Type B pancreatic cell (in vitro differentiated cells): ENCODE results near the gene FOXG1. TPM values are rescaled to one million over a fixed set of nuclear protein-coding genes. Genes with fewer than 3 reads are reported as not detected.

ENCODE experiments used
- DNase-seq: peaks from one replicate; pipeline ENCODE4 v3.0.0; 2021; ENCODE audit warnings: mixed read lengths; ENCODE audit not compliant: unreplicated experiment; ENCODE audit errors: extremely low spot score
- H3K27ac Mint-ChIP-seq: 2 replicates; pipeline ENCODE4 v1.8.0; 2021; ENCODE audit warnings: mild to moderate bottlenecking, mixed read lengths
- H3K27me3 Mint-ChIP-seq: 2 replicates; pipeline ENCODE4 v1.8.0; 2021; ENCODE audit warnings: mixed read lengths
- H3K36me3 Mint-ChIP-seq: 2 replicates; pipeline ENCODE4 v1.8.0; 2021; ENCODE audit warnings: mixed read lengths
- H3K4me1 Mint-ChIP-seq: one replicate; pipeline ENCODE4 v1.8.0; 2021; ENCODE audit warnings: mixed read lengths; ENCODE audit not compliant: unreplicated experiment
- H3K4me3 Mint-ChIP-seq: 2 replicates; pipeline ENCODE4 v1.8.0; 2021; ENCODE audit warnings: mild to moderate bottlenecking, mixed read lengths
- H3K9me3 Mint-ChIP-seq: 2 replicates; pipeline ENCODE4 v1.8.0; 2021; ENCODE audit warnings: mixed read lengths
- CTCF ChIP-seq: fragments of 200-600 bp; sonication (generic); conservative IDR thresholded peaks from 2 replicates; pipeline ENCODE4 v1.5.0; 2021; ENCODE audit warnings: antibody characterized with exemption, mild to moderate bottlenecking
- long read RNA-seq: library from polyadenylated mRNA; unstranded; transcript quantifications from one replicate; pipeline ENCODE4 v2.0.0, GENCODE V29; 2020
- total RNA-seq: library from RNA; stranded (reverse); gene quantifications from 2 replicates; pipeline ENCODE4 v1.2.1, GENCODE V29; 2021; ENCODE audit warnings: low replicate concordance

The FOXG1 gene
- total RNA-seq: 0.10 and 1.7 TPM in 2 replicates
- long read RNA-seq: 0 reads

- Mint-ChIP-seq H3K4me3 (peak within 1 kb of the TSS; percentile 90), H3K4me1 (no peaks in the 10 kb centered on the region), H3K36me3 (no peaks in the 10 kb centered on the region), H3K27ac (peak within 1 kb of the TSS; percentile 37), H3K9me3 (no peaks in the 10 kb centered on the region), H3K27me3 (peaks cover 90% of the 10 kb centered on the region)
- no peak for DNase-seq
- TF ChIP-seq CTCF: no peak
Measured at GRCh38 chr14:28766469-28766955, at the start of gene FOXG1. TSS of gene FOXG1 (plus strand) at chr14:28766787. CDS start at chr14:28767280, 493 bp downstream.

- no peaks in the 10 kb centered on the region for H3K27me3 Mint-ChIP-seq
- no peaks in the 10 kb centered on the region for H3K36me3 Mint-ChIP-seq
- H3K27ac Mint-ChIP-seq: no peak overlapping the region
- DNase-seq: no peak
- no peaks in the 10 kb centered on the region for H3K9me3 Mint-ChIP-seq
- no peak overlapping the region for H3K4me3 Mint-ChIP-seq
- TF ChIP-seq CTCF: no peak
- no peaks in the 10 kb centered on the region for H3K4me1 Mint-ChIP-seq
Measured at GRCh38 chr14:28719130-28719529, 47.5 kb upstream of the FOXG1 start.

GRCh38 chr14:28731358-28731757 is 35.2 kb upstream of the FOXG1 start:
- Mint-ChIP-seq H3K36me3 (no peaks in the 10 kb centered on the region), H3K9me3 (no peaks in the 10 kb centered on the region), H3K4me1 (no peaks in the 10 kb centered on the region), H3K4me3 (no peak overlapping the region), H3K27me3 (peaks cover 3% of the 10 kb centered on the region), H3K27ac (no peak overlapping the region)
- TF ChIP-seq CTCF: no peak
- DNase-seq: no peak

GRCh38 chr14:28742171-28742846 is 24.3 kb upstream of the FOXG1 start:
- Mint-ChIP-seq H3K4me1 (no peaks in the 10 kb centered on the region), H3K27me3 (peaks cover 5% of the 10 kb centered on the region), H3K4me3 (no peak overlapping the region), H3K27ac (peak overlapping the region; percentile 82), H3K36me3 (no peaks in the 10 kb centered on the region), H3K9me3 (no peaks in the 10 kb centered on the region)
- no peak for DNase-seq
- TF ChIP-seq CTCF: no peak

- Mint-ChIP-seq H3K4me3 (no peak overlapping the region), H3K27me3 (peaks cover 5% of the 10 kb centered on the region), H3K9me3 (no peaks in the 10 kb centered on the region), H3K27ac (no peak overlapping the region), H3K4me1 (no peaks in the 10 kb centered on the region), H3K36me3 (no peaks in the 10 kb centered on the region)
- no peak for TF ChIP-seq CTCF
- no peak for DNase-seq
Measured at GRCh38 chr14:28744126-28744525, 22.5 kb upstream of the FOXG1 start.
